ENCODE measurements around the gene PLA2G6.
"Not testable (repeated sequence)": the region's sequence is repeated elsewhere in the genome, so short reads cannot be mapped to it uniquely, and the experiment has no call there.

PLA2G6 gene

GRCh38 chr22:38081636-38081940, 100.0 kb downstream of the PLA2G6 start:
- peak overlapping the region; percentile 72 for H3K4me3 ChIP-seq
- TF ChIP-seq CTCF (IDR thresholded peaks at IDR 0.05): no peak
- no peak for DNase-seq (ENCODE audit: low spot score)
- peak overlapping the region; percentile 34 to 52 for H3K27ac ChIP-seq

GRCh38 chr22:38080850-38081635, 100.6 kb downstream of the PLA2G6 start:
- no peak for DNase-seq (ENCODE audit: low spot score)
- Histone ChIP-seq H3K27ac (peak overlapping the region; percentile 34 to 52), H3K4me3 (peak overlapping the region; percentile 72)
- TF ChIP-seq CTCF (IDR thresholded peaks at IDR 0.05): no peak

GRCh38 chr22:38080474-38080849, 101.2 kb downstream of the PLA2G6 start:
- Histone ChIP-seq H3K27ac (peak overlapping the region in 1 of 2 donors; percentile 52), H3K4me3 (peak overlapping the region; percentile 72)
- TF ChIP-seq CTCF (IDR thresholded peaks at IDR 0.05): no peak
- no peak for DNase-seq (ENCODE audit: low spot score)

GRCh38 chr22:38079804-38080203, 101.8 kb downstream of the PLA2G6 start:
- H3K27ac ChIP-seq: no peak overlapping the region
- TF ChIP-seq CTCF (IDR thresholded peaks at IDR 0.05): no peak
- DNase-seq (ENCODE audit: low spot score): no peak
- H3K4me3 ChIP-seq: no peak overlapping the region

GRCh38 chr22:38079208-38079607, 102.4 kb downstream of the PLA2G6 start:
- DNase-seq (ENCODE audit: low spot score); H3K27ac ChIP-seq; H3K4me3 ChIP-seq: not testable (repeated sequence)

GRCh38 chr22:38078046-38078840, 103.4 kb downstream of the PLA2G6 start:
- DNase-seq (ENCODE audit: low spot score): no peak
- Histone ChIP-seq H3K4me3 (no peak overlapping the region), H3K27ac (no peak overlapping the region)
- no peak for TF ChIP-seq CTCF (IDR thresholded peaks at IDR 0.05)

- no peak for DNase-seq (ENCODE audit: low spot score)
- no peak for TF ChIP-seq CTCF (IDR thresholded peaks at IDR 0.05)
- no peak overlapping the region for H3K27ac ChIP-seq
- H3K4me3 ChIP-seq: no peak overlapping the region
Observed at GRCh38 chr22:38077595-38077994, 104.0 kb downstream of the PLA2G6 start.
